GM12801 (cell line): ENCODE results near the gene FES.

Experiments used
- TF ChIP-seq, protein P1 (sequence below): IDR thresholded peaks from one replicate; pipeline ENCODE4 v1.5.1; 2011; ENCODE audit warnings: control low read depth; ENCODE audit not compliant: insufficient read length; ENCODE audit errors: extremely low read depth

Gene FES

DNA sequence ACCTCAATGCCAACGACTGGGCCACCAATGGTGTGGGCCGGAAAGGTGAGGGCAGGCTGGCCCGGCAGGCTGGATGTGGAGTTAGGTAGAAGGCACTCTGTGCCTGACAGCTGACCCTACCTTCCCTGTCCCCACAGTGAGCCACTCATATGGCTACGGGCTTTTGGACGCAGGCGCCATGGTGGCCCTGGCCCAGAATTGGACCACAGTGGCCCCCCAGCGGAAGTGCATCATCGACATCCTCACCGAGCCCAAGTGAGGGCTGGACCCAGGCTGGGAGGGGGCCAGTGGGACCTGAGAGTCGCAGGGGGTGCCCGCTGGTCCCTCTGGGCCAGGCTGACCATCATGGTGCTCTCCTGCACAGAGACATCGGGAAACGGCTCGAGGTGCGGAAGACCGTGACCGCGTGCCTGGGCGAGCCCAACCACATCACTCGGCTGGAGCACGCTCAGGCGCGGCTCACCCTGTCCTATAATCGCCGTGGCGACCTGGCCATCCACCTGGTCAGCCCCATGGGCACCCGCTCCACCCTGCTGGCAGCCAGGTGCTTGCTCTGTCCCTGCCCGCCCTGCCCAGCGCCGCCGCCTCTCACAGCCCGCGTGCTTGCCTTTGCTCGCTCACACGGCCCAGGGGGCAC lies 4.5 kb upstream of the FES start:
- TF ChIP-seq, protein P1, sequence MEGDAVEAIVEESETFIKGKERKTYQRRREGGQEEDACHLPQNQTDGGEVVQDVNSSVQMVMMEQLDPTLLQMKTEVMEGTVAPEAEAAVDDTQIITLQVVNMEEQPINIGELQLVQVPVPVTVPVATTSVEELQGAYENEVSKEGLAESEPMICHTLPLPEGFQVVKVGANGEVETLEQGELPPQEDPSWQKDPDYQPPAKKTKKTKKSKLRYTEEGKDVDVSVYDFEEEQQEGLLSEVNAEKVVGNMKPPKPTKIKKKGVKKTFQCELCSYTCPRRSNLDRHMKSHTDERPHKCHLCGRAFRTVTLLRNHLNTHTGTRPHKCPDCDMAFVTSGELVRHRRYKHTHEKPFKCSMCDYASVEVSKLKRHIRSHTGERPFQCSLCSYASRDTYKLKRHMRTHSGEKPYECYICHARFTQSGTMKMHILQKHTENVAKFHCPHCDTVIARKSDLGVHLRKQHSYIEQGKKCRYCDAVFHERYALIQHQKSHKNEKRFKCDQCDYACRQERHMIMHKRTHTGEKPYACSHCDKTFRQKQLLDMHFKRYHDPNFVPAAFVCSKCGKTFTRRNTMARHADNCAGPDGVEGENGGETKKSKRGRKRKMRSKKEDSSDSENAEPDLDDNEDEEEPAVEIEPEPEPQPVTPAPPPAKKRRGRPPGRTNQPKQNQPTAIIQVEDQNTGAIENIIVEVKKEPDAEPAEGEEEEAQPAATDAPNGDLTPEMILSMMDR = no peak

DNA sequence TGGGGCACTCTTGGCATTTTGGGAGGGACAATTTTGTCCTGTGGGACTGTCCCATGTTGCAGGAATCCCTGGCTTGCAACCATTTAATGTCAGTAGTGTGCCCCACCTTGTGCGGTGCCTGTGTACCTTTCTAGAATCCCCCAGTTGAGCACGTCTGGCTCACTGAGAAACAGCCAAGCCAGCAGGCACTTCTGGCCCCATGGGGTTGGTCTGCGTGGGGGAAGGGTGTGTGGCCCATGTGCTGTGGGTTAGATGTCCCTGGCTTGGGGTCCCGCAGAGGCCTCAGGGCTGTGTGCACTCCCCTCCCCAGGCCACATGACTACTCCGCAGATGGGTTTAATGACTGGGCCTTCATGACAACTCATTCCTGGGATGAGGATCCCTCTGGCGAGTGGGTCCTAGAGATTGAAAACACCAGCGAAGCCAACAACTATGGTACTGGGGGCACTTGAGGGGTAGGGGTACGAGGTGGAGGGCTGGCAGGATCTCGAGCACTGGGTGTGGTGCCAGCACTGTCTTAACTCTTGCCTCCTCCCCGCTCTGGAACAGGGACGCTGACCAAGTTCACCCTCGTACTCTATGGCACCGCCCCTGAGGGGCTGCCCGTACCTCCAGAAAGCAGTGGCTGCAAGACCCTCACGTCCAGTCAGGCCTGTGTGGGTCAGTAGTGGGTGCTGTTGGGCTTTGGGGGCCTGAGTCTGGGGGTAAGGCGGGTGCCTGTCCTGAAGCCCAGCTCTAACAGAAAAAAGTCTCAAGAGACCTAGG lies 3.7 kb upstream of the FES start:
- TF ChIP-seq, protein P1 = no peak

DNA sequence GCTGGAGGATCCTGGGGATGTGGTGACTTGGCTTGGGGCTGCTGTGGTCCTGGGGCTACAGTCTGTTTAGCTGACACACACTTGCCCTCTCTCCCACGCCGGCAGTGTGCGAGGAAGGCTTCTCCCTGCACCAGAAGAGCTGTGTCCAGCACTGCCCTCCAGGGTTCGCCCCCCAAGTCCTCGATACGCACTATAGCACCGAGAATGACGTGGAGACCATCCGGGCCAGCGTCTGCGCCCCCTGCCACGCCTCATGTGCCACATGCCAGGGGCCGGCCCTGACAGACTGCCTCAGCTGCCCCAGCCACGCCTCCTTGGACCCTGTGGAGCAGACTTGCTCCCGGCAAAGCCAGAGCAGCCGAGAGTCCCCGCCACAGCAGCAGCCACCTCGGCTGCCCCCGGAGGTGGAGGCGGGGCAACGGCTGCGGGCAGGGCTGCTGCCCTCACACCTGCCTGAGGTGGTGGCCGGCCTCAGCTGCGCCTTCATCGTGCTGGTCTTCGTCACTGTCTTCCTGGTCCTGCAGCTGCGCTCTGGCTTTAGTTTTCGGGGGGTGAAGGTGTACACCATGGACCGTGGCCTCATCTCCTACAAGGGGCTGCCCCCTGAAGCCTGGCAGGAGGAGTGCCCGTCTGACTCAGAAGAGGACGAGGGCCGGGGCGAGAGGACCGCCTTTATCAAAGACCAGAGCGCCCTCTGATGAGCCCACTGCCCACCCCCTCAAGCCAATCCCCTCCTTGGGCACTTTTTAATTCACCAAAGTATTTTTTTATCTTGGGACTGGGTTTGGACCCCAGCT lies 2.9 kb upstream of the FES start:
- TF ChIP-seq, protein P1 = no peak

DNA sequence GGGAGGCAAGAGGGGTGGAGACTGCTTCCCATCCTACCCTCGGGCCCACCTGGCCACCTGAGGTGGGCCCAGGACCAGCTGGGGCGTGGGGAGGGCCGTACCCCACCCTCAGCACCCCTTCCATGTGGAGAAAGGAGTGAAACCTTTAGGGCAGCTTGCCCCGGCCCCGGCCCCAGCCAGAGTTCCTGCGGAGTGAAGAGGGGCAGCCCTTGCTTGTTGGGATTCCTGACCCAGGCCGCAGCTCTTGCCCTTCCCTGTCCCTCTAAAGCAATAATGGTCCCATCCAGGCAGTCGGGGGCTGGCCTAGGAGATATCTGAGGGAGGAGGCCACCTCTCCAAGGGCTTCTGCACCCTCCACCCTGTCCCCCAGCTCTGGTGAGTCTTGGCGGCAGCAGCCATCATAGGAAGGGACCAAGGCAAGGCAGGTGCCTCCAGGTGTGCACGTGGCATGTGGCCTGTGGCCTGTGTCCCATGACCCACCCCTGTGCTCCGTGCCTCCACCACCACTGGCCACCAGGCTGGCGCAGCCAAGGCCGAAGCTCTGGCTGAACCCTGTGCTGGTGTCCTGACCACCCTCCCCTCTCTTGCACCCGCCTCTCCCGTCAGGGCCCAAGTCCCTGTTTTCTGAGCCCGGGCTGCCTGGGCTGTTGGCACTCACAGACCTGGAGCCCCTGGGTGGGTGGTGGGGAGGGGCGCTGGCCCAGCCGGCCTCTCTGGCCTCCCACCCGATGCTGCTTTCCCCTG lies 2.2 kb upstream of the FES start:
- TF ChIP-seq, protein P1 = no peak

DNA sequence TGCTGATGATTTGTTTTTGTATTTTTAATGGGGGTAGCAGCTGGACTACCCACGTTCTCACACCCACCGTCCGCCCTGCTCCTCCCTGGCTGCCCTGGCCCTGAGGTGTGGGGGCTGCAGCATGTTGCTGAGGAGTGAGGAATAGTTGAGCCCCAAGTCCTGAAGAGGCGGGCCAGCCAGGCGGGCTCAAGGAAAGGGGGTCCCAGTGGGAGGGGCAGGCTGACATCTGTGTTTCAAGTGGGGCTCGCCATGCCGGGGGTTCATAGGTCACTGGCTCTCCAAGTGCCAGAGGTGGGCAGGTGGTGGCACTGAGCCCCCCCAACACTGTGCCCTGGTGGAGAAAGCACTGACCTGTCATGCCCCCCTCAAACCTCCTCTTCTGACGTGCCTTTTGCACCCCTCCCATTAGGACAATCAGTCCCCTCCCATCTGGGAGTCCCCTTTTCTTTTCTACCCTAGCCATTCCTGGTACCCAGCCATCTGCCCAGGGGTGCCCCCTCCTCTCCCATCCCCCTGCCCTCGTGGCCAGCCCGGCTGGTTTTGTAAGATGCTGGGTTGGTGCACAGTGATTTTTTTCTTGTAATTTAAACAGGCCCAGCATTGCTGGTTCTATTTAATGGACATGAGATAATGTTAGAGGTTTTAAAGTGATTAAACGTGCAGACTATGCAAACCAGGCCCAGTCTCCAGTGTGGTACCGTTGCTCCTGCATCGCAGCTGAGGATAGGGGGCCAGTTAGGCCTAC lies 1.4 kb upstream of the FES start:
- TF ChIP-seq, protein P1 = no peak

DNA sequence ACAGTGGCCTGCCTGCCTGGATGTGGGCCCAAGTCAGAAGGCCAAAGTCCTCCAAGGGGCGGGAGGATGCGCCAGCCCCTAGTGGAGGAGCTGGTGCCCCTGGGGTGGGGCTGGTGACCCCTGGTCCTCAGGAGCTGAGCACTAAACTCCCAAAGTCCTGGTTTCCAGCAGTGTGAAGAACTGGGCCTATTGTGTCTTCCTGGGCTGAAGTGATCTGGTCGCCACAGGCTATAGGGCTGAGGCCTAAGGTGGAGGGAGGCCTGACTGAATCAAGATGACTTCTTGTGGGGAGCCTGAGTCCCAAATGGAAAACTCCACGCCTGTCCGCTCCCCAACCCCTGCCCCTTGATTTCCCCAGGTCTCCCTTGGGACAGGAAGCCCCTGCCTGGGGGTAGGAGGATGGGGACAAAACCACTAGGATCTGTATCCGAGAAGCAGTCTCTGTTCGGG lies 753 bp upstream of the FES start:
- TF ChIP-seq, protein P1 = no peak
